B cell (primary cell): ENCODE data around the gene PMAIP1. TPM values are rescaled to one million over a fixed set of nuclear protein-coding genes. Genes with fewer than 3 reads are reported as not detected.
A peak's percentile ranks its signal among the peaks of the same experiment; 100 is the strongest.

Experiments used
- ATAC-seq: fragments of 200-7000 bp; cut with Tn5 transposase; one replicate; pipeline ENCODE4 v1.10.0; 2021; ENCODE audit warnings: low read depth, mild to moderate bottlenecking, moderate number of reproducible peaks, moderate library complexity
- CTCF ChIA-PET: fragments of 350-600 bp; sonication (Branson Sonifier 250); formaldehyde crosslinking; loops from one replicate; lab custom pipeline; 2021; ENCODE audit warnings: antibody characterized with exemption, inconsistent platforms; lab: Charles Lee
- POLR2A ChIA-PET: fragments of 350-600 bp; sonication (Branson Sonifier 250); formaldehyde crosslinking; loops from one replicate; lab custom pipeline; 2021; ENCODE audit warnings: antibody characterized with exemption; lab: Charles Lee
- DNase-seq: peaks from one replicate; pipeline ENCODE4 v3.0.0; 2013
- H2AFZ ChIP-seq: 2 replicates; pipeline ENCODE4 v1.6.1; 2012; ENCODE audit warnings: mild to moderate bottlenecking, low read depth, low read length; ENCODE audit not compliant: insufficient read depth, poor library complexity, severe bottlenecking
- H3K27ac ChIP-seq, 2 donors: 1 replicate in 1 of 2; 2 replicates in 1 of 2; pipeline ENCODE4 v1.5.1; 2012 to 2013; ENCODE audit warnings: low read length in 2 of 2, mild to moderate bottlenecking in 2 of 2, moderate library complexity in 1 of 2
- H3K27me3 ChIP-seq, 4 experiments: fragments of 200-600 bp in 1 of 4; sonication (generic) in 1 of 4; replicated peaks in 1 of 4; 1 replicate in 2 of 4; 2 replicates in 2 of 4; pipeline versions ENCODE4 v1.6.1 to v1.7.0; 2013 to 2016; ENCODE audit warnings: low read length in 3 of 4, mild to moderate bottlenecking in 2 of 4, mixed read lengths in 1 of 4, moderate library complexity in 1 of 4; ENCODE audit not compliant: insufficient read depth in 4 of 4, control insufficient read depth in 3 of 4; ENCODE audit errors: control extremely low read depth in 1 of 4
- H3K36me3 ChIP-seq, 2 experiments: replicated peaks in 1 of 2; 1 replicate in 1 of 2; 2 replicates in 1 of 2; pipeline versions ENCODE4 v1.6.1 to v1.7.1; 2013; ENCODE audit warnings: low read length in 1 of 2; ENCODE audit not compliant: insufficient read depth in 2 of 2, control insufficient read depth in 1 of 2; ENCODE audit errors: control extremely low read depth in 1 of 2, extremely low read depth in 1 of 2
- H3K4me1 ChIP-seq, 2 donors: fragments of 200-600 bp in 1 of 2; sonication (generic) in 1 of 2; 1 replicate in 1 of 2; 2 replicates in 1 of 2; pipeline versions ENCODE4 v1.5.1 to v1.6.1; 2013 to 2017; ENCODE audit warnings: low read length in 2 of 2; ENCODE audit not compliant: control insufficient read depth in 2 of 2, insufficient read depth in 2 of 2
- H3K4me2 ChIP-seq: replicated peaks from 2 replicates; pipeline ENCODE3; 2012; ENCODE audit warnings: mild to moderate bottlenecking, low read depth, low read length; ENCODE audit not compliant: poor library complexity, severe bottlenecking
- H3K4me3 ChIP-seq, 5 experiments: fragments of 200-600 bp in 1 of 5; sonication (generic) in 1 of 5; 1 replicate in 3 of 5; 2 replicates in 2 of 5; pipeline versions ENCODE4 v1.5.1 to v1.7.0; 2011 to 2016; ENCODE audit warnings: low read length in 4 of 5, mild to moderate bottlenecking in 4 of 5, low read depth in 2 of 5, control low read depth in 1 of 5, moderate library complexity in 1 of 5; ENCODE audit not compliant: insufficient read depth in 1 of 5; ENCODE audit errors: control extremely low read depth in 1 of 5, extremely low read depth in 1 of 5
- H3K79me2 ChIP-seq: fragments of 200-600 bp; sonication (generic); one replicate; pipeline ENCODE4 v1.6.0; 2016; ENCODE audit warnings: low read length; ENCODE audit not compliant: control insufficient read depth, insufficient read depth
- H3K9ac ChIP-seq: fragments of 200-600 bp; sonication (generic); 2 replicates; pipeline ENCODE4 v1.6.1; 2017; ENCODE audit warnings: mild to moderate bottlenecking, low read length, moderate library complexity
- H3K9me3 ChIP-seq, 3 donors: one replicate each; pipeline versions ENCODE4 v1.6.1 to v1.7.1; 2013; ENCODE audit warnings: low read length in 2 of 3; ENCODE audit not compliant: control insufficient read depth in 2 of 3, insufficient read depth in 1 of 3; ENCODE audit errors: control extremely low read depth in 1 of 3
- H4K20me1 ChIP-seq: 2 replicates; pipeline ENCODE4 v1.6.0; 2012; ENCODE audit warnings: mild to moderate bottlenecking, low read length; ENCODE audit not compliant: insufficient read depth, control insufficient read depth, poor library complexity, severe bottlenecking
- H3K27ac Mint-ChIP-seq: one replicate; pipeline ENCODE4 v1.8.0; 2021; ENCODE audit warnings: mixed read lengths
- H3K27me3 Mint-ChIP-seq: one replicate; pipeline ENCODE4 v1.8.0; 2021; ENCODE audit warnings: mixed read lengths
- H3K4me1 Mint-ChIP-seq: one replicate; pipeline ENCODE4 v1.8.0; 2021; ENCODE audit warnings: mixed read lengths
- H3K4me3 Mint-ChIP-seq: one replicate; pipeline ENCODE4 v1.8.0; 2021; ENCODE audit warnings: mixed read lengths
- H3K9me3 Mint-ChIP-seq: one replicate; pipeline ENCODE4 v1.8.0; 2022; ENCODE audit warnings: mixed read lengths; ENCODE audit not compliant: insufficient read depth
- EZH2 ChIP-seq: IDR thresholded peaks from 2 replicates; pipeline ENCODE4 v1.6.1; 2012; ENCODE audit warnings: borderline replicate concordance, low read depth, mild to moderate bottlenecking, moderate library complexity, low read length; ENCODE audit not compliant: insufficient read depth, poor library complexity, severe bottlenecking
- WGBS: methylation state at CpG from one replicate; pipeline ENCODE4 v1.1.5; 2013; ENCODE audit warnings: missing lambda C conversion rate; ENCODE audit not compliant: insufficient coverage; 5-methylcytosine and 5-hydroxymethylcytosine counted together
- intact Hi-C: fragments of 100-400 bp; cut with micrococcal nuclease; formaldehyde crosslinking; loops from one replicate; pipeline ENCODE4 v1.10.0; 2022
- polyA plus RNA-seq: library from polyadenylated mRNA; depleted of rRNA; stranded (reverse); fragments of >200 nt; gene quantifications from 2 replicates; pipeline ENCODE4 v1.2.3, GENCODE V29; 2012
- total RNA-seq, 2 donors: library from RNA; stranded (reverse); fragments of 120-200 nt in 1 of 2; gene quantifications; 1 replicate in 1 of 2; 2 replicates in 1 of 2; pipeline versions ENCODE4 v1.2.3 to v1.2.4, GENCODE V29; 2013 to 2022
- TF ChIP-seq, protein P1 (sequence below): fragments of 200-600 bp; IDR thresholded peaks from one replicate; pipeline ENCODE4 v1.8.0; 2022; ENCODE audit warnings: antibody characterized with exemption, mild to moderate bottlenecking

PMAIP1 gene
- total and polyA plus RNA-seq, 2 donors (not counting 1 experiment from before 2014, with no cell fraction given): 67.2 to 89.3 TPM

DNA sequence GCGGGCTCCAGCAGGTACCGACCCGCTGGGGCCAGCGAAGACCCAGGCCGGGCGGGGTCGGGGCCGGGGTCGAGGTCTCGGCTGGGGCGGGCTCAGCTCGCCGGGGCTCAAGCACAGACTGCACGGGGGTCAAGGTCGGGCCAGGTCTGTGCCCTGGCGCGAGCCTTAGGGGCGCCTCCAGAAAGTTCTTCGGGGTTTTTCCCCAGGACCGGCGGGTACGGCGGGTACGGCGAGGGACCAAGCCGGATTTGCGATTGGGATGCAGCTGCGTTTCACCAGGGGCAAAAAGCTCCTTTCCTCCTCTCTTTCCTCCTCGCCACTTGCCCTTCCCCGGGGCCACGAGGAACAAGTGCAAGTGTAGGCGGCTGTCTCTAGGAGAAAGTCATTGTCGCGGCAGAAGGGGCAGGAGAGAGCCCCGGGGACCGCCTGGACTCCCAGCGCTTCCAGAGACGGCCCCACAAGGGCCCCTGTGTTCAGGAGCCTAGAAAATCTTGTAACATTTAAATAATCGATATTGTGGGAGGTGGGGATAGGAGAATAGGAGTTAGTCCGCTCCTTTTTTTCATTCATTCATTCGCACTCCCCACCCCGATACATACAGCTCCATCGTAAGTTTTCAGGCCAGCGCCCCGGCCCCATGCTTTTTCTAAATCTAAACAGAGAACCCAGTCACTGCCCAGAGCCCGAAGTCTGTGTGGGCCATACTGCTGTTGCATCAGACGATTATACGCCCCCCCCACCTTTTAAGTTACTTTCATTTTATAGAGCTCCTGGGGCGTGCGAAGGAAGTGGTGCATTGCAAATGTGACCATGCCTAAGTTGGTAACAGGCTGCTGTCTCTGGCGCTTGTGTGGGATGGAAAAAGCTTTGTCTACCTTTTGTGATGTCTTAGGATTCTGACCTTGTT lies 679 bp downstream of the PMAIP1 start:
- Histone ChIP-seq H4K20me1 (peaks cover 15% of the 10 kb centered on the region), H3K36me3 (peaks cover 0 to 6% of the 10 kb centered on the region in 2 experiments), H3K4me1 (peaks cover 35 to 43% of the 10 kb centered on the region in 2 donors), H3K79me2 (peaks cover 36% of the 10 kb centered on the region), H3K4me3 (peak overlapping the region; percentile 71 to 96 (median 95)), H3K9me3 (no peaks in the 10 kb centered on the region), H3K9ac (peak overlapping the region; percentile 98), H3K27ac (peak overlapping the region; percentile 92 to 95), H3K4me2 (peak overlapping the region; percentile 89), H3K27me3 (no peaks in the 10 kb centered on the region), H2AFZ (no peak overlapping the region)
- intact Hi-C loops: loop anchor here (1.0 to 2.0 kb wide), 2 partner anchors 18 to 52 kb away; no protein-coding TSS in a partner anchor
- TF ChIP-seq, protein P1, sequence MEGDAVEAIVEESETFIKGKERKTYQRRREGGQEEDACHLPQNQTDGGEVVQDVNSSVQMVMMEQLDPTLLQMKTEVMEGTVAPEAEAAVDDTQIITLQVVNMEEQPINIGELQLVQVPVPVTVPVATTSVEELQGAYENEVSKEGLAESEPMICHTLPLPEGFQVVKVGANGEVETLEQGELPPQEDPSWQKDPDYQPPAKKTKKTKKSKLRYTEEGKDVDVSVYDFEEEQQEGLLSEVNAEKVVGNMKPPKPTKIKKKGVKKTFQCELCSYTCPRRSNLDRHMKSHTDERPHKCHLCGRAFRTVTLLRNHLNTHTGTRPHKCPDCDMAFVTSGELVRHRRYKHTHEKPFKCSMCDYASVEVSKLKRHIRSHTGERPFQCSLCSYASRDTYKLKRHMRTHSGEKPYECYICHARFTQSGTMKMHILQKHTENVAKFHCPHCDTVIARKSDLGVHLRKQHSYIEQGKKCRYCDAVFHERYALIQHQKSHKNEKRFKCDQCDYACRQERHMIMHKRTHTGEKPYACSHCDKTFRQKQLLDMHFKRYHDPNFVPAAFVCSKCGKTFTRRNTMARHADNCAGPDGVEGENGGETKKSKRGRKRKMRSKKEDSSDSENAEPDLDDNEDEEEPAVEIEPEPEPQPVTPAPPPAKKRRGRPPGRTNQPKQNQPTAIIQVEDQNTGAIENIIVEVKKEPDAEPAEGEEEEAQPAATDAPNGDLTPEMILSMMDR: no peak
- no peak for TF ChIP-seq EZH2
- CTCF ChIA-PET: interaction anchor here (0.8 to 3.7 kb wide), 23 partner anchors 11 to 96 kb away, joined by 3 to 28 read pairs (median 5); no protein-coding TSS in a partner anchor
- DNase-seq (peak; percentile 90), ATAC-seq (peak; percentile 52)
- under 1% methylated on average over 43 of the region's 51 CpGs for WGBS
- Mint-ChIP-seq H3K4me1 (peaks cover 51% of the 10 kb centered on the region), H3K4me3 (peak overlapping the region; percentile 98), H3K27me3 (no peaks in the 10 kb centered on the region), H3K9me3 (no peaks in the 10 kb centered on the region), H3K27ac (peak overlapping the region; percentile 97)
- POLR2A ChIA-PET: interaction anchor here (0.8 to 2.6 kb wide), 10 partner anchors 15 to 60 kb away, joined by 3 to 24 read pairs (median 5); no protein-coding TSS in a partner anchor
